Effector memory CD4-positive, alpha-beta T cell (primary cell): Measurements from ENCODE around the gene CDT1.

ENCODE experiments used
- DNase-seq, 3 donors: peaks; one replicate each; pipeline ENCODE4 v3.0.0-alpha.2; 2020
- H3K27ac ChIP-seq: 2 replicates; pipeline ENCODE4 v1.7.0; 2013; ENCODE audit warnings: mild to moderate bottlenecking, low read length, moderate library complexity; ENCODE audit not compliant: insufficient read depth, poor library complexity, severe bottlenecking
- H3K27me3 ChIP-seq: replicated peaks from 2 replicates; pipeline ENCODE4 v1.7.0; 2013; ENCODE audit warnings: mild to moderate bottlenecking, low read length; ENCODE audit not compliant: insufficient read depth, control insufficient read depth, poor library complexity, severe bottlenecking
- H3K36me3 ChIP-seq: 2 replicates; pipeline ENCODE4 v1.7.0; 2013; ENCODE audit warnings: mild to moderate bottlenecking, low read length, moderate library complexity; ENCODE audit not compliant: control insufficient read depth, insufficient read depth
- H3K4me1 ChIP-seq: 2 replicates; pipeline ENCODE4 v1.7.0; 2013; ENCODE audit warnings: low read length, mild to moderate bottlenecking; ENCODE audit not compliant: control insufficient read depth, insufficient read depth, poor library complexity, severe bottlenecking
- H3K4me3 ChIP-seq: 2 replicates; pipeline ENCODE4 v1.7.0; 2013; ENCODE audit warnings: low read length, low read depth, mild to moderate bottlenecking; ENCODE audit not compliant: insufficient read depth, poor library complexity, severe bottlenecking
- H3K9me3 ChIP-seq: 2 replicates; pipeline ENCODE4 v1.7.0; 2013; ENCODE audit warnings: mild to moderate bottlenecking, low read length, moderate library complexity; ENCODE audit not compliant: control insufficient read depth

The CDT1 gene

DNA sequence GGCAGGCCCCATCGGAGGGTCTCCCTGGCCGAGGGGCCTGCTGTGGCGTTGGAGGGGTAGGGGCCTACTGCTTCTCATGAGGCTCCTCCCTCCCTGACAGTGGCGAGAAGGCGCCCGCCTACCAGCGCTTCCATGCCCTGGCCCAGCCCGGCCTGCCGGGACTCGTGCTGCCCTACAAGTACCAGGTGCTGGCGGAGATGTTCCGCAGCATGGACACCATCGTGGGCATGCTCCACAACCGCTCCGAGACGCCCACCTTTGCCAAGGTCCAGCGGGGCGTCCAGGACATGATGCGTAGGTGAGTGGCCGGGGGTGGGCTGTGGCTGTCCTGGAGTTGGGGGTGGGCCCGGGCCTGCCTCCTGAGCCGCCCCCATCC, 1.7 kb downstream of the CDT1 start:
- Histone ChIP-seq H3K4me1 (peaks cover 23% of the 10 kb centered on the region), H3K27me3 (peaks cover 3% of the 10 kb centered on the region), H3K4me3 (no peak overlapping the region), H3K36me3 (peaks cover 14% of the 10 kb centered on the region), H3K27ac (no peak overlapping the region), H3K9me3 (no peaks in the 10 kb centered on the region)
- DNase-seq = no peak

DNA sequence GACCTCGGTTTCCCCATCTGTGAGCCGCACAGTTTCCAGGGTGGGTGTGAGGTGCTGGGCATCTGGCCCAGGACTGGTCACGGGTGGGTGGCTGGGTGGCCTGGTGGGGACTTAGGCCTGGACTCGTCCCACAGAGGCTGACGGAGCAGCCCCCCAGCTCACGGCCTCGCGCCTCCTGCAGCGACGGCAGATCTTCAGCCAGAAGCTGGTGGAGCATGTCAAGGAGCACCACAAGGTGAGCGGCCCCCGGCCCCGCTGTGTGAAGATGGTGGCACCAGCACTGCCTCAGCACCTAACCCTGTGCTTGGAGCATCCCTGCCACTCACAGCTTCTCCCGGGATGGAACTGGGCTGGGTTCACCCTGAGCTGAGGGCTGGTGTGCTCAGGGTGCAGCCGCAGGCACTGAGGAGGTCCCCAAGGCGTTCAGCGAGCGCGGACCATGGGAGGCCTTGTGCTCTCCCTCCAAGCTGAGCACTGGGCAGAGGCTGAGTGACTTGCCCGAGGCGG, 2.4 kb downstream of the CDT1 start:
- H3K27ac ChIP-seq = no peak overlapping the region
- H3K9me3 ChIP-seq = no peaks in the 10 kb centered on the region
- no peak for DNase-seq
- no peak overlapping the region for H3K4me3 ChIP-seq
- H3K4me1 ChIP-seq = peaks cover 29% of the 10 kb centered on the region
- peaks cover 3% of the 10 kb centered on the region for H3K27me3 ChIP-seq
- H3K36me3 ChIP-seq = peaks cover 14% of the 10 kb centered on the region

GRCh38 chr16:88806491-88807111, 3.0 kb downstream of the CDT1 start:
- peaks cover 14% of the 10 kb centered on the region for H3K36me3 ChIP-seq
- H3K27me3 ChIP-seq = peaks cover 3% of the 10 kb centered on the region
- H3K27ac ChIP-seq = no peak overlapping the region
- no peaks in the 10 kb centered on the region for H3K9me3 ChIP-seq
- no peak for DNase-seq
- H3K4me3 ChIP-seq = no peak overlapping the region
- peaks cover 35% of the 10 kb centered on the region for H3K4me1 ChIP-seq

DNA sequence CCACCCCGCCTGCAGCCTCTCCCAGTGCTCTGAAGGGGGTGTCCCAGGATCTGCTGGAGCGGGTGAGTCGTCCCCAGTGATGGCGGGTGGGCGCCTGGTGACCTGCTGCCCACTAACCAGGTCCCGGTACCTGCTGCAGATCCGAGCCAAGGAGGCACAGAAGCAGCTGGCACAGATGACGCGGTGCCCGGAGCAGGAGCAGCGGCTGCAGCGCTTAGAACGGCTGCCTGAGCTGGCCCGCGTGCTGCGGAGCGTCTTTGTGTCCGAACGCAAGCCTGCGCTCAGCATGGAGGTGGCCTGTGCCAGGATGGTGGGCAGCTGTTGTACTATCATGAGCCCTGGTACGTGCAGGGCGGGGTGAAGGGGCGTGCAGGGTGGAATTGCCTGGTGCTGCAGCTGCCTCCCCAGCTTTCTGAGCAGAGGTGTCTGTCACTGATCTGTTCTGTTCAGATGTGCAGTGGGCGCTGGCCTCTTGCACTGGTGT, 3.6 kb downstream of the CDT1 start:
- Histone ChIP-seq H3K27ac (no peak overlapping the region), H3K36me3 (peaks cover 14% of the 10 kb centered on the region), H3K4me3 (no peak overlapping the region), H3K27me3 (peaks cover 3% of the 10 kb centered on the region), H3K9me3 (no peaks in the 10 kb centered on the region), H3K4me1 (peaks cover 30% of the 10 kb centered on the region)
- no peak for DNase-seq

DNA sequence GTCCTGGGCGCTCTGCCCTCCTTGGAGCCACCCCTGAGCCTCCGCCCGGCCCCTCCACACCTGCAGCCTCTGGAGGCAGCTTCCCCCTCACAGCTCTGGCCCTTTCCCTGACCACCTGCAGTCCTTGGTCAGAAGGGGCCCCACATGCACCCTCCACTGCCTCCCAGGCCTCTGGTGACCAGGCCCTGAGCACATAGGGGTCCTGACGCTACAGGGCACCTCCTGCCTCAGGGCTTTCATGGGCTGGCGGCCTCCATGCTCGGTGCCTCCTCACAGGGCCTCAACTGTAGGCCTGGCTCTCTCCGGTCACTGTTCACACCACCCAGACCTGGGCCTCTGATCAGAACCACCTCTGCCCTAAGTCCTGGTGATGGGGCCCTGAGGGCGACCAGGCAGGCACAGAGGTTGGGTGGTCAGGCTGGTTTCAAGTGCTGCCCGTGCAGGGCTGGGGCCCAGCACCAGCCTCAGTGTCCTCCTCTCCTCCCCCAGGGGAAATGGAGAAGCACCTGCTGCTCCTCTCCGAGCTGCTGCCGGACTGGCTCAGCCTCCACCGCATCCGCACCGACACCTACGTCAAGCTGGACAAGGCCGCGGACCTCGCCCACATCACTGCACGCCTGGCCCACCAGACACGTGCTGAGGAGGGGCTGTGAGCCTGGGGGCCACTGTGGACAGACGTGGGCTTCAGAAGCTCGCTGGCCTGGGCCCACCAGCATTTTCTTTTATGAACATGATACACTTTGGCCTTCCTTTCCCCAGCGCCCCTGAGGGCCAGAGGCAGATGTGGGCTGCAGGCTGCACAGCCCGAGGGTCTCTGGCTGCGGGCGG, 4.3 kb downstream of the CDT1 start:
- Histone ChIP-seq H3K27ac (no peak overlapping the region), H3K27me3 (peaks cover 3% of the 10 kb centered on the region), H3K4me1 (peaks cover 30% of the 10 kb centered on the region), H3K9me3 (no peaks in the 10 kb centered on the region), H3K36me3 (peaks cover 14% of the 10 kb centered on the region), H3K4me3 (no peak overlapping the region)
- no peak for DNase-seq

- Histone ChIP-seq H3K27ac (no peak overlapping the region), H3K4me1 (peaks cover 27% of the 10 kb centered on the region), H3K9me3 (no peaks in the 10 kb centered on the region), H3K36me3 (peaks cover 14% of the 10 kb centered on the region), H3K27me3 (peaks cover 2% of the 10 kb centered on the region), H3K4me3 (no peak overlapping the region)
- no peak for DNase-seq
Observed at GRCh38 chr16:88809068-88809675, 5.6 kb downstream of the CDT1 start.

DNA sequence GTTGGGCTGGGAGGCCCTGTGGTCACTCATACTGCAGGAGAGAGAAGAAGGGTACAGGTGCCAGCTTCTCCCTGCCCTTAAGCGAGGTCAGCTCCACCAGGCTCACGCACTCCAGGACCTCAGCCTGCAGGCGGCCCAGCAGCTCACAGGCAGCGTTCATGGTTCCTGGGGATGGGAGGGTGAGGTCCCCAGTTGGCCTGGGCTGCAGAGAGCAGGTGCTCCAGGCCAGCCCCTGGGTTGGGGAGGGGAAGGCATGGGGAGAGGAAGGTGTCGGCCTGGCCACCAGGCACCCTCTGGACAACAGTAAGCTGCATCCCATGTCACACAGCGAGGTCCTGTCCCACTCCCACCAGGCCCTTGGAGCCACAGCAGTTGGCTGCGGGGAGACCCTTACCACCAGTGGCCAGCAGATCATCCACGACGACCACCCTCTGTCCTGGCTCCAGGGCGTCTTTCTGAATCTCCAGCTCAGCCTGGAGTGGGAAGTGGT, 6.1 kb downstream of the CDT1 start:
- Histone ChIP-seq H3K4me1 (peaks cover 22% of the 10 kb centered on the region), H3K36me3 (peaks cover 14% of the 10 kb centered on the region), H3K27ac (no peak overlapping the region), H3K9me3 (no peaks in the 10 kb centered on the region), H3K4me3 (no peak overlapping the region), H3K27me3 (no peaks in the 10 kb centered on the region)
- DNase-seq = no peak

GRCh38 chr16:88810166-88810911, 6.8 kb downstream of the CDT1 start:
- Histone ChIP-seq H3K27ac (peak overlapping the region; percentile 77), H3K4me1 (peaks cover 20% of the 10 kb centered on the region), H3K4me3 (peak overlapping the region; percentile 94), H3K27me3 (no peaks in the 10 kb centered on the region), H3K36me3 (peaks cover 14% of the 10 kb centered on the region), H3K9me3 (no peaks in the 10 kb centered on the region)
- DNase-seq = no peak

DNA sequence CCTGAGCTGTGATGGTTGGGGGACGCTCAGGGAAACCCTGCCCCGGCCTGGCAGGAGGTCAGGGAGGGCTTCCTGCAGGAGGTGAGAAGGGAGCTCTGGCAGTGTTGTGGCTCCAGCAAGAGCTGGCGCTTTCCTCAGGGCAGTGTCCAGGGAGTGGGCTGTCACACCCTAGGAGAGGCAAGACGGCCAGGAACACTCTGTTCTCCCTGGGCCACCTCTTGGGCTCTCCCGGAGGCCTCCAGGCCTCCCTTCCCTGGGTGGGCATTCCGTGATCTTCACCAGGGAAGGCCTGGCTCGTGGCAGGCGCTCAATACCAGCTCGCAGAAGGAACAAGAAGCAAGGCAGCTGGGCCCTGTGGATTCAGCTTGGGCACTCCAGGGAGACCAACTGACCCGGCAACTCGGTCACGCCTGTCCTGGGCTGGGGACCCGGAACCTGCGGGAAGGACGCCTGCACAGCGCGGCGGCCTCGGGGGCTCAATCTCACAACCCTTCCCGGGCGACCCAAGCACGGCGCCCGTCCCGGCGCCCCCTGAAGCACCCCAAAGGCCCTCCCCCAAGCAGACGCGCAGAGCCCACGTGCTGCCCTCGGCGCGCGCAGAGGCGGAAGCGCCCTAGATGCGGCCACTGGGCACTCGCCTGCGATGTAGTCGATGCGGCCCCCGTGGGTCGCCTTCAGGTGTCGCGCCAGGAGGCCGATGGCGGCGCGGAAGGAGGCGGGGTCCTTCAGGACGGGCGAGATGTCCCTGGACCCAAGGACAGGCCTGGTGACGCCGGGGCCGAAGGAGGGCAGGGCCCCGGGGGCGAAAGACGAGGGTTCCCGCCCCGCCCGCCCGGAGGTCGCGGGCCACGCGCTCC, 7.6 kb downstream of the CDT1 start:
- peak; percentile 37 to 52 (median 39) for DNase-seq
- no peaks in the 10 kb centered on the region for H3K9me3 ChIP-seq
- peaks cover 14% of the 10 kb centered on the region for H3K36me3 ChIP-seq
- H3K4me1 ChIP-seq = peaks cover 18% of the 10 kb centered on the region
- peak overlapping the region; percentile 94 for H3K4me3 ChIP-seq
- no peaks in the 10 kb centered on the region for H3K27me3 ChIP-seq
- peak overlapping the region; percentile 77 for H3K27ac ChIP-seq
